IPS-NIHi7 (cell line): ENCODE measurements around the gene ADAM12.
"Not testable (repeated sequence)": the region's sequence is repeated elsewhere in the genome, so short reads cannot be mapped to it uniquely, and the experiment has no call there.

Experiments
- DNase-seq: peaks from one replicate; pipeline ENCODE4 v3.0.0; 2012; ENCODE audit warnings: mixed read lengths; ENCODE audit errors: extremely low spot score

The ADAM12 gene

DNA sequence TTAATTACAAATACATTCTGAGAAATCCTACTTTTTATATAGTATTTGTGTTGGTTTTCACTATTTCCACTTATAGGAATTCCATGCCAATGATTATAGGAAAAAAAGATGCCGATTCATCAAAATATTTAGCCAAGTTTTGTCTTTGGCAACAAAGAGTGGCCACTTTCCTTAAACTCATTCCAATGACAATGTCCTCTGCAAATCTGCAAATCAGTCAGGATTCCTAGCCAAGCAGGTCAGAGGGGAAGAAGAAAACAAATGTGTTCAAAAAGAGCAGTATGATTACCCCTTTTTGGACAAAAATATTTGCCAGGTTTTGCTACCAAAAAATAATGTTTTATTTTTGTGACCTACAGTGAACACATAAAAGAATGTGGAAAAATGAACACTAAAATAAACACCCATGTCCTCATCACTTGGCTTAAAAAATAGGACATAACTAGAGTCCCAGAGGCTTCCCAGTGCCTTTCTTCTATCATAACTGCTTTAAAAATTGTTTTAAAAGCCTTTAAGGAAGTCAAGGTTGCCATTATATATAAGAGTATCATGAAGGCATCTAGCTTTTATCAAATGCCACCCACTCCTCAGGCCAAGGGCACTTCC is 125.9 kb downstream of the ADAM12 start:
- DNase-seq = no peak

DNA sequence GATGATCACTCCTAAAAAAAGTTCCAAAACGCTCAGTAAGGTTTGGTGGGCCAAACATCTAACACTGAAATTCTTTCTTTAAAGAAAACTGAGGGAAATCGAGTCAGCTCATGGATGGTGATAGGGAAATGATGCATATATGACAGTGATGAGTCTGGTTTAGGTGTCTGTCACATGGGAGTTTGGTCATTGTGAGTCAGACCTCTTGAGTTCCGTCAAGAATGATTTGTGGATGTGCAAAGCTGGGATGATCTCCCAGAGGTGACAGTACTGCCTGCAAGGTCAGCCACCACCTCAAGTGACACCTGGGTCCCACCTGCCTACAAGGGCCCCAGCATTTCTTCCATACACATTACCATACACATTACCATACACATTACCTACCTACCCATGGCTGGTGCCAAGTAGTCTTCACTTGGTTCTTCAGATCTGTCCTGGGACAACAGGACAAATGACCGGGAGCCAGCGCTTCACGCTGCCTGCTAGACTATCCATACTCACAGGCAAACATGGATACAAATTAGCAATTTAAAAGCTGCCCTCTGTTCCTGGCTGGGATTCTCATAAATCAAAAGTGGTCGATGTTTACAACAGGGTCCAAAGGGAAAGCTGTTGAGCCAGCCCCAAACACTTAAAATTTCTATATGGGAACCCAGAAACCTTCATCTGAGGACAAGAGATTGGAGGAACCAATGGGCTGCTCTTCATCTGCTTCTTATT is 128.4 kb downstream of the ADAM12 start:
- DNase-seq = no peak

DNA sequence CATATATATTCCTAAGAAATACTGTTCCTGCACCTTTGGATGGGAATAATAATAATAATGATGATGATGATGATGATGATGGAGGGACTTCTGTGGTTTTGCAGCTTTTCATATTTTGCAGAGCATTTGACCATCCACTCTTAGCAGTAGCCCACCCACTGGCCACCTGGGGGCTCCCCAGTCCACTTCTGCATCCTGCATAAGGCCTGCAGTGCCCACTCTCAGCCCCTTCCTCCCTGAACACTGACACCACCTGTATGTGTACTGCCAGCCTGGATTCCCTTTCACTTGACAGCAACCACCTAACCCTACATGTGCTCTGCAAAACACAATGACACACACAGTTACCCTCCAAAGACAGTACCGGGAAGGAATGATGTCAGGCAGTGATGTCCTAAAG is 131.4 kb downstream of the ADAM12 start:
- DNase-seq = peak; percentile 45

DNA sequence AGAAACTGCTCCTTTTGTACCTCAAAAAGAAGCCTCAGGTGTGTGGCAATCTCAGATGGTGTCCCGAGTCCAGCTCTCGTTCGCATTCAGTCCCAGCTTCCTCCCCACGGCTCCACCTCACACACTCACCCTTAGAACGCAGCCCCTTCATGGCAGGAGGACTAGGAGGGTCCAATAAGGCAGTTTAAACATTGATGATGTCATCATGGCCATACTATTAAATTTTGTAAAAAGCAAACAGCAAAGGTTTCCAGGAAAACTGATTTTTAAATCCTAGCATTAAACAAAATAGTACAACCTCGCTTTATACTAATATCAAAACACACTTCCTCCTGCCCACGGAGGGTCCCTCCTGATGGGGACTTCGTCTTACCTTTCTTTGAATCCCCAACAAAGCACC is 133.0 kb downstream of the ADAM12 start:
- DNase-seq = no peak

DNA sequence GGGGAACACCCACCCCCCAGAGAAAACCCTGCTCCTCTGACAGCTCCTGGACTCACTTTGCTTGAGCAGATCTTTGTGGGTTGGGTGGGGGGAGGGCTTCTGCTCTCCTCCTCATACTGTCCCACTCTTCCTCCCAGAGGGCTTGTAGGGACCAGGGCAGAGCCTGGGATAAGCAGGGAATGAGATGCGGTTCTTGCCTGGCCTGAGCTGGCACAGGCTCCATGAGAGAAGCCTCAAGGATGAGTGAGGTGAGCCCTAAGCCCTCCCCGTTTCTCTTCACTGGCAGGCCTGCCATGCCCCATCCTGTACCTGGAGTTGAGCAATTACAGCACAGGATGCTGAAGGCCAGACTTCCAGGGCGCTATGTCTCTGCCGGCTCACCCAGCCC is 134.7 kb downstream of the ADAM12 start:
- no peak for DNase-seq

DNA sequence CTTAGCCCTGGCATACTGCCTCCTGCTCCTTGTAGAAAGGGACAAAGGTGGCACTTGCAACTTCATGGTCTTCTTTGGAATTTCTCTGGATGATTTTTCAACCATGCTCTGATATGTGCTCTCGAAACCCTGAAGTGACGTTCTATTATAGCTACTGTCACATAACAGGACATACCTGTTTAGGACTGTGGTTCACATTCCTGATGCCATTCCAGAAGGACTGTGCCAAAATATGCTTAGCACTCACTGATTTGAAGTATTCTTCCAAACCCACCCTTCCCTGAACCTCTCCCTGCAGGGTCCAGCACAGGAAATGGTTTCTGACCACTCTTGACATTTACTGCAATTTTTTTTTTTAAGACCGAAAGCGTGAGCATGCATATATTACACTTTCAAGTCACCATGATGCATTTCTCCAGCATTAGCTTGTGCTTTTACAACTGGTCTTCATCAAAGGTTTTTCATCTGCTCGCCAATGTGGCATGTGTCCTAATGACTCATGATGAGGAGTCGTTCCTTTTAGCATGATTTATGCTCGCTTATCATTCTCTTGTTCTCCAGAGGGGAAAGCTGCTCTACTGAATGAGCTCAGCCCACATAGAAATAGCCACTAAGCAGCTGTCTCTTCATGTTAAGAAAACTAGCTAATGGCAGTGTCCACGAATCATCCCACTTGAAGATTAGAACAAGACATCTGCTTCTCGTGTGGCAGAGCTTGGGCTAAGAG is 135.2 kb downstream of the ADAM12 start:
- no peak for DNase-seq

DNA sequence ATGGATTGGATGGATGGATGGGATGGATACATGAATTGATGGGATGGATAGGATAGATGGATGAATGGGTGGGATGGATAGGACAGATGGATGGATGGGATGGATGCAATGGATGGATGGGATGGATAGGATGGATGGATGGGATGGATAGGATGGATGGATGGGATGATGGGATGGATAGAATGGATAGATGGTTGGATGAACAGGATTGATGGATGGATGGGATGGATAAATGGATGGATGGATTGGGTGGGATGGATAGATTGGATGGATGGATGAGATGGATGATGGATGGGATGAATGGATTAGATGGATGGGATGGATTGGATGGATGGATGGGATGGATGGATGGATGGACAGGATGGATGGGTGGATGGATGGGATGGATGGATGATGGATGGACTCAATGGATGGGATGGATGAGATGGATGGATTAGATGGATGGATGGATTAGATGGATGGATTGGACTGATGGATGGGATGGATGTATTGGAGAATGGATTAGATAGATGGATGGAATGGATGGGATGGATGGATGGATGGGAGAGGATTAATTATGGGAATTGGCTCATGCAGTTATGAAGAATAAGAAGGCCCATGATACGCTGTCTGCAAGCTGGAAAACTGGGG is 136.4 kb downstream of the ADAM12 start:
- no peak for DNase-seq

DNA sequence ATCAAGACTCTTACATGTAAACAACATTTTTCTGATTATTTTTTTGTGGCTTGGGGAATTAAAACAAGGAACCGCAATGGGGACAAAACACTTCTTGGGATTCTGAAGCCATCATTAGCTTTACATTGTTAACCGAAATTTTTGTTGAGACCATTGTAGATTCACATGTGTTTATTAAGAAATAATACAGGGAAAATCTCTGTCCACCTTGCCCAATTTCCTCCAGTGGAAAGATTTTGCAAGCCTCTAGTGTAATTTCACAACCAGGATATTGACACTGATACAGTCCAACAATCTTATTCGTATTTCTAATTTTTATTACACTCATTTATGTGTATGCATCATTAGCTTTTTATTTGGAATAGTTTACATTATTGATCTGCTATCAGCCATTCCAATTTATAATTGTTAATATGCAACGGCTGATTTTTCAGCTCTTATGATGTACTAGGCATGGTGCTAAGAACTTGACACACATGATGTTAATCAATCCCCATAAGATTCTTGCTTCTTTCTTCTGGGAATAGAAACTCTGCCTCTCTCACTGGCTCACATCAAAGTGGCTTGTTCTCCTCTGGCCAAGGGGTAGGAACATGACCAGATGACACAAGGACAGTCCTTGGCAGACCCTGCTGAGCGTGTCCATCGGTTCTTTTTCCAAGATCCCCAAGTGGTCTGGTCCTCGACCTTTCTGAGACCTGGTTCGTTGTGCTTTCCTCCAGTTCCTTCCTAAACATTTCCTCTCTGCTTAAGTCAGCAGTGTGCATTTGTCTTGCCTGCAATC is 137.6 kb downstream of the ADAM12 start:
- no peak for DNase-seq

DNA sequence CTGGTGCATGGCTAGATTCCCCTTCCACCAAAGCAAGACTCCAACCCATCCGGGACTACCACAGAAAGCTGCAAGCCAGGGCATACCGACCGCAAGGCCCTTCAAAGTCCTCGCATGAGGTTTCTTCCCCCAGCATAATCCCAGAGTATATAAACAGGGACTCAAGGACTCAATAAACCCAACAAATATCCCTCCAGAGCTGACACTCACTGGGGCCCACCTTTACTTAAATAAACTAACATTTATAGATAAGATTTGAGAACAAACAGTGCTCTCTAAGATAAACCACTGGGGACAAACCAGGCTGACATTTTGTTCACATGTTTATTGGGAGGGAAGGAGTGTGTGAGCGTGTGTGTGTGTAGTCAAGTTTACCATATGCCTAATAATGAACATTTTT is 138.2 kb downstream of the ADAM12 start:
- no peak for DNase-seq

DNA sequence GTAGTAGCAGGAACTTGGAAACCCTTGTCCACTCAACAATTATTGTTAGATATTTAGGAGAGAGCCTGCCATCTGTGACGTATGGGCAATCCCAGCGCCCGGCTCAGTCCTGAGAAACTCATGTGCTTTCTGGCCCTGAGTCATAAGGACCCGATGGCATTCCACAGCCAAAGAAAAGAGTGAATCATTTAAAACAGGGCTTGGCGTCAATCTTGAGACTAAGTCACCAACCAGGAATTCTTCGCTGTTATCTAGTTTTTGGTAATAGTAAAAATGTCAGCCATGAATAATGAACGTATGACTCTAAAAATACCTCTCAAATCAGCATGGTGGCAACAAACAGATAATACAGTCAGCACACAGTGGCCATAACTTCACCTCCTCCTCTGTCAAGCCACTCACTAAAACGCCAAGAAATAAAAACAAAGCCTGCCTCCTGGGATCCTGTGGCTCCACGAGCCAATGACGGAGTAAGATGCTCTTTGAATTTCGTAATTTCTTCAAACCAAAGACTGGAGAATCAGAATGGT is 140.8 kb downstream of the ADAM12 start:
- DNase-seq = no peak

DNA sequence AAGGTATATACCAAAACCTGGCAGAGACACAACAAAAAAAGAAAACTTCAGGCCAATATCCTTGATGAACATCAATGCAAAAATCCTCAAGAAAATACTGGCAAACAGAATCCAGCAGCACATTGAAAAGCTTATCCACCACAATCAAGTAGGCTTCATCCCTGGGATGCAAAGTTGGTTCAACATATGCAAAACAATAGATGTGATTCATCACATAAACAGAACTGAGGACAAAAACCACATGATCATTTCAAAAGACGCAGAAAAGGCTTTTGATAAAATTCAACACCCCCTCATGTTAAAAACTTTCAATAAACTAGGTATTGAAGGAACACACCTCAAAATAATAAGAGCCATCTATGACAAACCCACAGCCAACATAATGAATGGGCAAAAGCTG is 141.9 kb downstream of the ADAM12 start:
- DNase-seq = not testable (repeated sequence)

DNA sequence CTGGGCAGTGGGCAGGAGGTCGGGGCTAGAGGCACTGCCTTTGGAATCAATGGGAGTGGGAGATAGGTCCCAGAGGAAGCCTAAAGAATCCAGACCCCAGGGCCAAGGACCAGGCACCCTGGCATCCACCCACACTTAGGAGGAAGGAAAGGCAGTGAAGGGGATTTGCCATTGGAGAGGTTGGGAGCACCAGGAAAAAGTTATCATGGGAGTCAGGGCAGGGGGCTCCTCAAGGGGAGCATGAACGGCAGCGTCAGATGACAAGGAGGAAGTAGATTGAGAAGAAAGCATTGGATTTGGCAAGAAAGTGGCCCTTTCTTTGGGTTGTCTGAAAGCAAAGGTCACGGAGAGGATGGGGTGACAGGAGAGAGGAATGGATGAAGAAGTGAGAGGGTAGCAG is 142.8 kb downstream of the ADAM12 start:
- DNase-seq = no peak

DNA sequence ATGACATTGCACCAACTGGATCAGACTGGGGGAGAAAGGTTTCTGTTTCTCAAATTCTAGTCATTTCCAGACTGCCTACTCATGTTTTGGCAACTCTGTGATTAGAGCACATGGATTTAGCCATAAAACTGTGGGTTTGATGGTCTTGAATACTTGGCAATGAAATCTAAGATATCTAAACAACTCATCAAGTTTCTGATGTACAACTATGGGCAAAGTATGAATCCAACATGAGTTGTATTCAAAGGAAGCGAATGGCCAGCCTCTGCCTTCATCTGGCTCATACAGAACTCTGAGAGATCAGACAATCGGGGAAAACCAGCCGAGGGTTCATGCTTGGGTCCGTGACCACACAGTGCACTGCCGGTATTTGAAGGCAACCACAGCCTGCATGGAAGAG is 144.3 kb downstream of the ADAM12 start:
- DNase-seq = no peak

DNA sequence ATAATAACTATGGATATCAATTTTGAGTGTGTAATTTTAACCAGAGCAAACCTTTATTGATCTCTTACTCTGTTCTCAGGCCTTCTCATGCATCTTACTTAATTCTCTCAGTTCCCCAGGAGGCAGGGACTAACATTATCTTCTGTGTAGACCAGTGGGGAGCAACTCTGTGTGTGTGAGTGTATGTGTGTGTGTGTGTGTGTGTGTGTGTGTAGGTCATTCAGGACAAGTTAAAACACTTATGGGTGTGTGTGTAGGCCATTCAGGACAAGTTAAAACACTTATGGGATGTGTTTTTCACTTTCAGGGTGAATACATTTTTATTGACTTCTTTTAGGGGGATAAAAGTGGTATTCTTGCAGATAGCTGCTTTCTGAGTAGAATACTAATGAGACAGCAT is 145.0 kb downstream of the ADAM12 start:
- no peak for DNase-seq

DNA sequence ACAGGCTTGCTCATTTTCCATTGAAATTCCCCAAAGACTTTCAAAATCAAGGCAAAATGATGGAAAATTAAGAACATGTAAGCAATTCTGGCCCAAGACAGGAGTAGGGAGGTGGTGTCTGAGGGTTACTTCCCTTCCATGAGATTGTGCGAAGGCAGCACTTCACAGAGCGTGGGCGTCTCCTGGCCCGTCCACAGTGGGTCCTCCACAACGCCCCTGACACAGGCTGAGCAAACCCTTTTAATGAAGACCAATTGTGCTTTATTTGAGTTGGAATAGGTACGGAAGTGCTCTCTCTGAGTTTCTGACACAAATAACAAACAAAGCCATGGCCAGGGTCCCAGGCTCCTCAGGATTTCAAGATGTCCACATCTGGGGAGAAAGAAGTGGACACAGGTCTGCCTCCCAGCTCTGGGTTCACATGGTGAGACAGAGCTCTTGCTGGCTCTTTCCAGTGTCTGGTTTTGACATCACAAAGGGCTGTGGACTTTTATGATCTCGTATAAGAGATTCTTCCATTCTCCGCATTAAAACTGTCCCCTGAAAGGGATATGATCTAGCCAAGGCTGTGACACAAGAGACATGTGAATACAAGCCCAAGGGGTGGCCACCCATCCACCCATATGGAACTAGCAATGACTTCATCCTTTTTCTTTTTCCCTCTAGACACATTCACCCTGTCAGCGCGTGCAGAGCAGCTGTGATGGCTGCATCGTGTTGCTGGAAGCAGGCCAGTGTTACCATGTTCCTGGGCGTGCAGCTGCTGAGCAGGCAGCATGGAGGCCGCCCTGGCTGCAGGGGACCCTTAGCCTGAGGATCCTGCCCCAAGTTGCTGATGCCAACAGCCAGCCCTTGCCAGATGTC is 145.6 kb downstream of the ADAM12 start:
- no peak for DNase-seq

DNA sequence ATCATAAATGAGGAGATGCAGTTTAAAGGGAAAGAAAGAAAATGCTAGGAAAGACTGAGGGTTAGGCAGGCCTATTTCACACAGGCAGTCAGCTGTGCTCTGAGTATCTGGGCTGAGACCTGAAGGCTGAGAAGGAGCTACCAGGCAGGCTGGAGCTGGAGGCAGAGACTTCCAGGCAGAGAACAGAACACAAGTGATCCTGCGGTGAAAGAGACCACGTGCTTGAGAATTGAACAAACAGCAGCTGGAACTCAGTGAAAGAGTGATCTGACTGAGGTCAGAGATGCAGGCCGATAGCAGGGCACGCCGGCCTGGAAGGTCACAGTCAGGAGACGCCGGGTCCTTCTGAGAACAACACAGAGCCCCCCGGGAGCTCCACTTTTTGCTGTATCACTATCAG is 147.8 kb downstream of the ADAM12 start:
- DNase-seq = no peak

DNA sequence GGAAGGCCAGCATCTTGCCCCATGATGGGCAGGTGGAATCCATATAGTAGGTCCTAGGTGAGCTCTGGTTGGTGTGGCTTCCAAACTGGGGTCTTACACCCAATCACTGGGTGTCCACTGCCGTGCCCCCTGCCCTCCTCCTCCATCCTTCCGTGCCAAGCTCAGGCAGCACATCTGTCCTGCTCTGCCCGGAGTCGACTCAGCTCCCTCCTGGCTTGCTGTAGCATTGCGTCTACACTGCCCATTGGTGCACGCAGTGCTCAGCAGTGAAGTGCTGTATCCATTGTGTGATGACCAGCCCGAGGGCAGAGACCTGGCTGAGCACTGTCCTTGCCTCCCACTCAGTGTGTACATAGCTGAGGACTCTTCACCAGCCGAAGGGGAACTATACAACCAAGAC is 148.4 kb downstream of the ADAM12 start:
- no peak for DNase-seq

DNA sequence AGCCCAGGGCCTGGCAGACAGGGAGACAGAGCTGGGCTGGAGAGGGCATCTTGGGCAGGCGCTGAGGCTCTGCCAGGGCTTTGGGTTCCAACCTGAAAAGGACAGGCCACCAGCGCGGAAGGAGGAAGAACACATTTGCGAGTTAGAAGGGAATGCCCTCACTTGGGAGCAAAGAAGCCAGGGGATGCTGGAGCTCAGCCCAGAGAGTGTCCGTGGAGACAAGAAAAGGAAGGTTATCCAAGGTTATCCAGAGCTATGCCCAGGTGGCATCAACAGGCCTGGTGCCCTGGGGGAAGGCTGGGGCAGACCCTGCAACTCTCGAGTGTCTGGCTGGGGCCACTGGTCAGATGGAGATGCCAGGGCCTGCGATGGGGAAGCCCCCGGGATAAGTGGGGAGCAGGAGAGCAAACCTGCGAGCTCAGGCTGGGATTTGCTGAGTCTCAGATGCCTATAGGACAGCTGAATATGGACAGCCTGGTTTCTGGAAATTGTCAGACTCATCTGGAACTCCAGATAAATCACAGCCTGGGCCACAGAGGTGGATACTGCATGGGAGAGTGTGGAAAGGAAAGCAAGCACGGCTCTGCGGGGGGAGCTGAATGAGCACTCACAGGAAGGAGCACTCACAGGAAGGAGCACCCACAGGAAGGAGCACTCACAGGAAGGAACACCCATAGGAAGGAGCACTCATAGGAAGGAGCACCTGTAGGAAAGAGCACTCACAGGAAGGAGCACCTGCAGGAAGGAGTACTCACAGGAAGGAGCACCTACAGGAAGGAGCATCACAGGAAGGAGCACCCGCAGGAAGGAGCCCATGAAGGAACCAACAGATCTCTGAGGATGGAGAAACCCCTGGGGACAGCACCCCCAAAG is 152.1 kb downstream of the ADAM12 start:
- DNase-seq = no peak

DNA sequence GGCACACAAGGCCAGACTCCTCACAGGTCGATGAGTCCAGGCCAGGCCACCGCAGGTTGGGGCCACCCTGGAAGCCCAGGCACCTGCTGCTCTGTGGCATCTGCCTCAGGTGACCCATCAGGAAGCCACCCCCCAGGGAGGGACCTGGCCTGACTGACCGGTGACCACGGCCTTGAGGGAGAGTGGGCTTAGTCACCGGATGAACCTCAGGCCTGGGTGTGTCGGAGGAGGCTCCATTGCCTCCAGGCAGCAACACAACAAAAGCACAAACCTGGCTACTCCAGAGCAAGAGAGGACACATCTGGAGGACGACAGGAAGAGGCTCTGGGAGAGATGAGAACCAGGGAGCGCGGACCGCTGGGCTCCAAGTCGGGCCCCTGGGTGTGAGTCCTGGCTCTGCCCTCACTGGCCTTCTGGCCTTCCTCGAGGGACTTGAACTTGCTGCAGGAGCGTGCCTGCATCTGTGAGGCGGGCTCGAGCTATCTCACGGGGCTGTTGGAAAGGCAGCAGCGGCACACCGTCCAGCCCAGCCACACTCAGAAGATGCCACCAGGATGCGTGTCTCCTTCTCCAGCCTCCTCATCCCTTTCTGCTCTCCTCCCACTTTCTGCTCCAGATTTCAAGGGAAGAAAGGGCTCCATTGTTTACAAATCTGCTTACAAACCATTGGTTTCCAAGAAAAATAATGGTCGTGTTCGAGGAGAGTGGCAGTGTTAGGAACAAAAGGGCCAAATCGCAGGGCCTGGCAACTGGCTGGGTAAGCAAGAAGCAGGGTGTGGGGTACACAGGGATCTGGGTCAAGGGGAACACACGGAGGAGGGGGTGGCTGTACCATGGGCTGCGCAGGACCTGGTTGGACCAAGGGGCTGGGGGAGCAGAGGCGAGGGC is 152.9 kb downstream of the ADAM12 start:
- no peak for DNase-seq
